Panc1 (cell line): ENCODE measurements around the gene CDK2AP2.

Experiments used
- POLR2AphosphoS5 ChIP-seq: IDR thresholded peaks from 2 replicates; pipeline ENCODE4 v1.6.1; 2012; ENCODE audit warnings: mild to moderate bottlenecking, low read depth, low read length, moderate library complexity
- SIN3A ChIP-seq: IDR thresholded peaks from 2 replicates; pipeline ENCODE4 v1.6.1; 2012; ENCODE audit warnings: low read depth, mild to moderate bottlenecking, low read length, moderate library complexity, borderline replicate concordance; ENCODE audit not compliant: insufficient read depth
- TF ChIP-seq, protein P1 (sequence below): fragments of 450-650 bp; IDR thresholded peaks from 2 replicates; pipeline ENCODE4 v1.5.1; 2017; ENCODE audit warnings: mild to moderate bottlenecking

DNA sequence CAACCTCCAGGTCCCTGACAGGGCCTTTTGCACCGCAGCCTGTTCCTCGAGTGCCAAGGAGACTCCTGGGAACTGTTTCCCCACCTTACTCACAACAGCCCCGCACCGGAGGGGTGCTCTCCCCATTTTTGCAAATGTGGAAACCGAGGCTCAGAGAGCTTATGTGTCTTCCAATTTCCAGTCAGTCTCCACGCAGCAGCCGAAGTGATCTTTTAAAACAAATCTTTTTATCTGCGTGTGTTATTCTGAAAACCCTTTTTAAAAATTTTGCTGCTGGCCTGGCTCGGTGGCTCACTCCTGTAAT, 38.5 kb downstream of the CDK2AP2 start:
- TF ChIP-seq, protein P1, sequence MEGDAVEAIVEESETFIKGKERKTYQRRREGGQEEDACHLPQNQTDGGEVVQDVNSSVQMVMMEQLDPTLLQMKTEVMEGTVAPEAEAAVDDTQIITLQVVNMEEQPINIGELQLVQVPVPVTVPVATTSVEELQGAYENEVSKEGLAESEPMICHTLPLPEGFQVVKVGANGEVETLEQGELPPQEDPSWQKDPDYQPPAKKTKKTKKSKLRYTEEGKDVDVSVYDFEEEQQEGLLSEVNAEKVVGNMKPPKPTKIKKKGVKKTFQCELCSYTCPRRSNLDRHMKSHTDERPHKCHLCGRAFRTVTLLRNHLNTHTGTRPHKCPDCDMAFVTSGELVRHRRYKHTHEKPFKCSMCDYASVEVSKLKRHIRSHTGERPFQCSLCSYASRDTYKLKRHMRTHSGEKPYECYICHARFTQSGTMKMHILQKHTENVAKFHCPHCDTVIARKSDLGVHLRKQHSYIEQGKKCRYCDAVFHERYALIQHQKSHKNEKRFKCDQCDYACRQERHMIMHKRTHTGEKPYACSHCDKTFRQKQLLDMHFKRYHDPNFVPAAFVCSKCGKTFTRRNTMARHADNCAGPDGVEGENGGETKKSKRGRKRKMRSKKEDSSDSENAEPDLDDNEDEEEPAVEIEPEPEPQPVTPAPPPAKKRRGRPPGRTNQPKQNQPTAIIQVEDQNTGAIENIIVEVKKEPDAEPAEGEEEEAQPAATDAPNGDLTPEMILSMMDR = no peak
- TF ChIP-seq POLR2AphosphoS5 = no peak
- TF ChIP-seq SIN3A = no peak
